Activated T-cell treated with anti-CD3 and anti-CD28 coated beads, Interleukin-2, amount 50 U/mL, for 1 hour (primary cell): ENCODE measurements around the gene ARHGEF7.
A peak's percentile ranks its signal among the peaks of the same experiment; 100 is the strongest.

Experiments used
- DNase-seq: peaks from one replicate; pipeline ENCODE4 v3.0.0-alpha.2; 2020

The ARHGEF7 gene

DNA sequence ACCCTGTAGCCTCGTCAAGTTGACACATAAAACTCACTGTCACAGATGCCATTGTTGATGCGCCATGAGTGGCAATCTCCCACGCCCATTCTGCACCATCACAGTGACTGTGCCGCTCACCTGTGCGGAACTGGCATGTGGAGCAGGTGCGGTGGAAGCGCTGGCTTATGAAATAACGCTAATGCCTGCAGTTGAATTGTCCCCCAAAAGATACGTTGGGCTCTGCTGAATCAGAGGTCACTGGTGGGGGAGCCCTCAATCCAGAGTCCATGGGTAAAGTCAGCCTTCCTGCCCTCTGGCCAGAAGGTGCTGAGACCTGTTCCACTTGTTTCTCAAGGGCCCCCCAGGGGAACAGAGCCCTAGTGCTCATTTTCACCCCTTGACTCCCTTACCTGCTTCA, 2.9 kb upstream of the ARHGEF7 start:
- DNase-seq: no peak

DNA sequence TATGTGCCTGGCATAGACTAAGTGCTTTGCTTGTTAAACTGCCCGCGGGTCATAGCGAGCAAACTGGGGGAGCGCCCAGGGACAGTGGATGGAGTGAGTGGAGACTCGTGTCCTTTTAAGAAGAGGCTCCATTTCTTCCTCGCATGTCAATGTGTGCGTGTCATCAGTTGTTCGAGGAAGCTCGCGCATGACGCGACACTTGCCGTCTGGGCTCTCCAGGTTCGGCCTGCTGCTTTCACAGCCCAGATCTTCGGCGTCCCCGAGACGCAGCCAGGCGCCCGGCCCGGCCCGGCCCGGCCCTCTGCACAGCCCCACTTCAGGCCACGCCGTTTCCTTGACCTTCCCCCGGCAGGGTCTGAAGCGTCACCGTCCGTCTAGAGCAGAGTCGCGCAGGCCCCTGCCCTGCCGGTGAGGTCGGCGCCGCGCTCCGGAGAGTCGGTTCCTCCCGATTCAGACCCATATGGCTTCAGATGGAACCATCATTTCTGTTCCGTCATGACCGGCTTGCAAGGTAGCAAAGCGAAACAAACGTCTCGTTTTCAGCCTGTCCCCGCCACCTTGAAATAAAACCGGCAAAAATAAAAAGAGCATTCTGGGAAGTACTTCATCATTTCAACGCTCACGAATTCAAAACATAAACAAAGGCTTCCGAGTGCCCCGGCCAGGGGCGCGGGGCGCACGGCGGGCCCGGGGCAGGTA, 599 bp upstream of the ARHGEF7 start:
- DNase-seq: peak; percentile 38

DNA sequence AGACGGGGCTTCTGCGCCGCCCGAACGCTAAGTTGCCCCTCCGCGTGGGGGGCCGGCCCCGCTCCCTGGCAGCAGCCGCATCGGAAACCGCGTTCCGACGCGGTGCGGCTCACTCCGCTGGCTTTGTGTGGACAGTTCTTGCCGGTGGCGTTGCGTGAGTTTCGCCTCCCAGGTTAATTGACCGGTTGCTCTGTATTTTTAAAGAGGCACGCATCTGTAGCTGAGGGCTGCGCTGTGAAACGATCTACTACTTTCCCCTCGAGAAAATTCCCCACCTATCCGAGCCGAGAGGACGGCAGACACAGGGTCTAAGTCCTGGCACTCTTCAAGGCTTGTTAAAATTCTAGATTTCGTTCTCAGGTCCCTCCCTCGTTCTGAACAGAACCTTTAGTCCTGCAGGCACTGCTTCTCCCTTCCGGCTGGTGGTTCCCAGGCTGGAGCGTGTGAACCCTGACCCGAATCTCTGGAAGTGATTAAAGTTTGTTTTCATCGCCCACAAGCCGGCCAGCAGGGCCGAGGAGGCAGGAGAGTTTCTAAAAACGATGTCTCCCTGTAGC, 933 bp downstream of the ARHGEF7 start:
- no peak for DNase-seq

DNA sequence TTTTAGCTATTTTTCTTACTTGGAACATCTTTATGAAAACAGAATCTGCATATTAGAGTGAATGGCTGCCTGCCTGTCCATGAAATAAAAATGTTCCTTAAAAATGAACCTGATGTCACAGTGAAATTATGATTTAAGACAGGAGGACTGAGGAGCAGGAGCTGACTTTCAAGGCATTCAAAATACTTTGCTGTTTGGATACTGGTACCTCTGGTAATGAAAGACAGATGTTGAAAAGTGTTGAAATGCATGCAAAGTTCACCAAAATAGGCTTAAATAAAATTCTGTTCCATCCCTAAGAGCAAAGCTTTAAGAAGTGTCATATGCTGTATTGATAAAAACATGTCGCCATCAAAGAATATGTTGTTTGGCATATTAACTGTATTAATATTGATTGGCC, 1.7 kb downstream of the ARHGEF7 start:
- no peak for DNase-seq

DNA sequence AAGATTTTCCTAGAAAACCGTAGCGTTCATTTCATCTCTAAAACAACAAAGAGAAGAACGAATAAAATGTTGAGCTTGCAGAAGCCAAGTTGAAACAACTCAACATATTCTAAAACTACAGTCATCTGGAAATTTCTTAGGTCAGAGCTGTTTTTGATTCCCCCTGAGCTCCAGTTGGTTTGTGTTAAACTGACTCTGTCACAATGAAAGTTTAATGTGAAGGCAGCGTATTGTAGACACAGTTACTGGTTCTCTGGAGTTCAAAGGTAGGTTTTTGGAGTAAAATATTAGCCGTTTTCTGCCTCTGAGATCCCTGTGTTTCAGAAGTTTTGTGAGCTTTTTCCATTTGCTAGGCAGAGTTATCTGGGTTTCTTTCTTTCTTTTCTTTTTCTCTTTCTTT, 2.2 kb downstream of the ARHGEF7 start:
- no peak for DNase-seq

DNA sequence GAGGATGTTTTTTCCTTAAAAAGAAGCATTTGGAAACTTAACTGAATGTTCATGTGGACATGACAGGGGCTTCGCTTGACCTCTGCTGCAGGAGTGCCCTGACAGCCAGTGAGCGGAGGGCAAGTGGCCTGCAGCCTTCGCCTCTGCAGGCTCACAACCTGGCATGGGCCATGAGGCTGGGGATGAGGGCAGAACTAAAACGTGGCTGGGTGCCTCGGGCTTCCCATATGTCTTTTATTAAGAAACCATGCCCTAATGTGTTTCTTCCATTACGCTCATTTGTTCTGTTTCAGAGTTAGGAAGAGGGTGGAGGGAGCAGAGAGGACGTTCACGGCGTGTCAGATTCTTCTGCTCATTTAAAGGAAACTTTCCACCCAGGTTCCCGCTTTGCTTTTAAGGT, 2.9 kb downstream of the ARHGEF7 start:
- no peak for DNase-seq

DNA sequence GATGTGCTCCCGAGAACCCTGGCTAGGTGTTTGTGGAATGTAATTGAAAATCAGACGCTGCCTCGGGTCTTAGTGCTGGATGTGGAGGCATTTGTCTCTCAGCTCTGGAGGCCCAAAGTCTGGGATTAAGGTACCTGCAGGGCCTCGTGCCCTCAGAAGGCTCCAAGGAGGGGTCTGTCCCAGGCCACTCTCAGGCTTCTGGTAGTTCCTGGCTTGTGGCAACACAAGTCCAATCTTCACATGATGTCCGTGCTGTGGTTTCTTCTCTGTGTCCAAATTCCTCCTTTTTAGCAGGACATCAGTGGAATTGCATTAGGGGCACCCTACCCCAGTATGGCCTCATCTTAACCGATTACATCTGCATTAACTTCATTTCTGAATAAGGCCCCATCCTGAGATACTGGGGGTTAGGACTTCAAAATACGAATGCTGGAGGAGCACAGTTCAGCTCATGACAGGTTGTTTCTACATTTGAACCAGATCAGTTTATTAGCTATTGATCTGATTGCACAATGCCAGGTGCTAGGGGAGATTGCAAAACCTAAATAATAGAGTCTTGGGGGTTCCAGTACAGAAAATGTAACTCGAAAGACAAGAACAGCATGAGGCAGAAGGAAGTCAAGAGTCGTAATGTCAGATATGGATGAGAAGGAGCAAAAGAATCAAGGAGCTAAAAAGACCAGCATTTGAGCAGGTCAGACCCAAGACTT, 3.9 kb downstream of the ARHGEF7 start:
- no peak for DNase-seq

DNA sequence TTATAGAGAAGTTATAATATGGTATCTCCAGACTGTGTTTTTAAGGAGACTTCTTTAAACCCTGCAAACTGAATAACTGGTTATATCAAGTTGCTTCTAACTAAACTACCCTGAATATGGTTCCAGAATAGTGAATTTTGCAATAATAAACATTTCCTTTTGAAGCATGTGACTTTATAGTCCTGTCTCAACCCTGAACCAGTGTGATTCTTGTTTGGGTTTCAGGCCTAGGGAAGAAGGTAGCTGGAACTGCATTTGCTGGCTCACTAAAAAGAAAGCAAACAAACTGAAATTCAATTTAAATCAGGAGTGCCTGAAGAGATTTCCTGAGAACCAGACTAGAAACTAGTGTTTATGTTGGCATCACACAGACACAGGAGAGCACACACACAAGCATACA, 4.9 kb downstream of the ARHGEF7 start:
- no peak for DNase-seq

DNA sequence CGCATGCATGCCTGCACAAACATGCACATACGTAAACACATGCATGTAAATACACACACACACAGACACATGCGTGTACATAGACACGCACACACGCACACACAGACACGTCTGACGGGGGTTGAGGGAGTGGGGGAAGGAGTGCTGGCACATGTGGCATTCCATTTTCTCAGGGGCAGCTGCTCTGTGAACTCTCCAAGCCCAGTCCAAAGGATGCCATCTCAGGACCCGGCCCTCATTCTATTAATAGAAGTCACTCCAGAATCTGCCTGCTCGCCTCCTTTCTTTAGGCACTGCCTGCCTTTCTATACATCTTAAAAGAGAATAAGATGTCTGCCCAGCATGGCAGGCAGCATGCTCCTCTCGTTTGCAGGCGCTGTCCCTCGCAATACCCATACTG, 5.3 kb downstream of the ARHGEF7 start:
- DNase-seq: no peak

DNA sequence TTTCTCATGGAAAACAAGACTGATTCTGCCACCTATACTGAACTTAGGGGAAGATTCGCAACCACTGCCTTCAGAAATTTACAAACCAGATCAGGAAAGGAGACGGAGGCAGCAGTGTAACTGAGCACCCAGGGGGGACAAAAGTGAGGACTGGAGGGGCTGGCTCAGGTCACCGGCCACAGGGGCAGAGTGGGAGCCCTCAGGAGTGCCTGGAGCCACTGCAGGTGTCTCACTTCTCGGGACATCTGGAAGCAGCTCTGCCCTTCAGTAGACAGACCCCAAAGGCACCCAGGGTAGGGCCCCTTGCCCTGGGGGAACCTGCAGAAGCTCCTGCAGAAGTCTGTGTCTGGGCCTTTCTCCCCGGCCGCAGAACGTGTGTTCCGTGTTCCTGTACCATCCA, 5.8 kb downstream of the ARHGEF7 start:
- no peak for DNase-seq

DNA sequence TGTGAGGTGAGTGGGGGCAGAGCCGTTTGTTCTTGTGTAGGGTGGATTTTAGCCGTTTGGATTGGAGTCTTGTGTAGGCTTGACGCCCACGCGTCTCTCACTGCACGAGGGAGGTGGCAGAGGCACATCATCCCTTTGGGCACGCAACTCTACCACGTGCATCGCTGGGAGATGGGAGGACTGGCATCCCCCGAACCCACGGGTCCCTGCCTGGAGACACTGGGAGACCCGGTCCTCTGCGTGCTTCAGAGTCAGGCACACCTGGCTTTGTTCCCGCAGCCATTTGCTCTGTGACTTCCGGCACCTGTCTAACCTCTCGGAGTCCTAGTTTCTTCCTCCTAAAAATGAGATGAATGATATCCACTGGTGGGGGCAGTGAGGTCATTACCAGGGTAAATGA, 6.4 kb downstream of the ARHGEF7 start:
- no peak for DNase-seq

DNA sequence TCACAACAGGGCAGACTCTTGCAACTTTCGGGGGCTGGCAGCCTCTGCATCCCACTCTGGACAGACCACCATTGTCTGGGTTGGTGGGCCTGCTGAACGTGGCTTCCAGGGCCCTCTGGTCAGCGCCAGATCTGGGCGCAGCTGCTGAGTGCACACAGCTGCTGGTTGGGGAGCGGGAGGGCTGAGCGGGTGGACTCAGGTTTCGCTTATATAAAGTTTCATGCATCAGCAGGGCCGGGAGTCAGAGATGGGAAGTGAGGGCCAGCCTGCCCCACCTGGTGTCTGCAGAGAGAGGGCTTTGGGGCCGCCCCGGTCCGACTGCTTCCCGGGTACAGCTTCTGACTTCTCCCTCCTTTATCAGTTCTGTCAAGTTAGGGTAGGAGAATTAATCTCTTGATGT, 6.9 kb downstream of the ARHGEF7 start:
- no peak for DNase-seq

DNA sequence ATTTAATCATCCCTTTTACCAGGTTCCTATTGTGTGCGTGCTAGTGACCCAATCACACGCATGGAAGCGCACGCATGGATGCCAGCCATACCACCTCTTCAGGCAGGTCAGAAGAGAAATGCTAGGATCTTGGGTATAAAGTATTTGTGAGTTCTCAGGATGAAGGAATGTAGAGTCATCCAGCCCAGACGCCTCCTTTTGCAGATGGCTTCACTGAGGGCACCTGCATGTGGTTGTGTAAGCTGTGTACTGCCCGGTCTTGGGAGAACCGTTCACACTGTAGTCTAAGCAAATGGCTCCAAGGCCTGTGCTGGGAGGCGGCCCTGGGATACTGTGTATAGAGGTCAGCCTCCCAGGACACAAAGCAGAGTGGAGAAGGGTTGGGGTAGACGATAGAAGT, 7.5 kb downstream of the ARHGEF7 start:
- DNase-seq: no peak

DNA sequence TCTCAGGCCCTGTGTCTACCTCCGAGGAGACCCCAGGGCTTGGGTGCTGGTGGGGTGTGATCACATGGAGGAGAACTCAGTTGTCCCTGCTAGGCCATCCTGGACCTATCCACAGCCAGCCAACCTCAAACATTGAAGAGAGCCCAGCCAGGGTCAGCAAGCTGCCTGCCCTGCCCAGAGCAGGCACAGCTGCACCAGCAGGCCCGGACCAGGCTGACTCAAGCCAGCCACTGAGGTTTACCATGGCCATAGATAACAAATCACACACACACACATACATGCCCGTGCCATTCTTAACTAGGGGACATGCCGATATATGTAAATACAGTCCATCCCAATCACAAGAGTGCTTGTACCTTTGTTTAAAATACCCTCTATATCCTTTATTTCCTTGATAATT, 8.1 kb downstream of the ARHGEF7 start:
- no peak for DNase-seq

DNA sequence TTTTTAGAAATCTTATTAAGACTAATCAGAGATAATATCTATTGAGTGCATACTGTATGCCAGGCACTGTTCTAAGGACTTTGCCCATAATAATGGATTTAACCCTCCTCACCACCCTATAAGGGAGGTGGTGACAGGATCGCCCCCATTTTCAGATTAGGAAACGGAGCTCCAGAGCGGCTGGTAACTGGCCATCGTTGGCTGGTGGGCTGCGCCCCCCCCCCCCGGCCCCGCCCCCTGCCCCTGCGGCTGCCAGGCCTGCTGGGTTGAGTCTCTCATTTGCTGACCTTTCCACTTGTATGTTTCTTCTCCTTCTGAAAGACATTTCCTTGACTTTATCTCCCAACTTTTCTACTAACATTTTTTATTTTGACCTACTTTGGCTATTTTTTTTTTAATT, 8.5 kb downstream of the ARHGEF7 start:
- DNase-seq: no peak

DNA sequence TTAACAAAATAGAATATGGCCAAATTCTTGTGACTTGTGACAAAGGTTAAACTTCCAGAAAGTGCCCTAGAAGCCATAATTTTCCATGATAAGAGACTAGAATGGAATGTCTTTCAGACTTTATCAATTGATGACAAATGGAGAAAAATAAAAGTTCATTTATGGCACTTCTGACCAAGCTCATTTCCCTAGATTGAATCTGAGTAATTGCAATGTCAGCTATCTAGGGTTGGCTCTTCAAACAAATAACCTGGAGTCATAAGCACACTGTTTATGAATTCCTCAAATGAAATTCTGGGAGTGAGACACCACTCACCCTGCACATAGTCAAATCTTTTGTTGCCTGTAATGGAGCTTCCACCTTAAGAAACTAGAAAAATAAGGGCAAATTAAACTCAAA, 11.4 kb downstream of the ARHGEF7 start:
- DNase-seq: no peak

DNA sequence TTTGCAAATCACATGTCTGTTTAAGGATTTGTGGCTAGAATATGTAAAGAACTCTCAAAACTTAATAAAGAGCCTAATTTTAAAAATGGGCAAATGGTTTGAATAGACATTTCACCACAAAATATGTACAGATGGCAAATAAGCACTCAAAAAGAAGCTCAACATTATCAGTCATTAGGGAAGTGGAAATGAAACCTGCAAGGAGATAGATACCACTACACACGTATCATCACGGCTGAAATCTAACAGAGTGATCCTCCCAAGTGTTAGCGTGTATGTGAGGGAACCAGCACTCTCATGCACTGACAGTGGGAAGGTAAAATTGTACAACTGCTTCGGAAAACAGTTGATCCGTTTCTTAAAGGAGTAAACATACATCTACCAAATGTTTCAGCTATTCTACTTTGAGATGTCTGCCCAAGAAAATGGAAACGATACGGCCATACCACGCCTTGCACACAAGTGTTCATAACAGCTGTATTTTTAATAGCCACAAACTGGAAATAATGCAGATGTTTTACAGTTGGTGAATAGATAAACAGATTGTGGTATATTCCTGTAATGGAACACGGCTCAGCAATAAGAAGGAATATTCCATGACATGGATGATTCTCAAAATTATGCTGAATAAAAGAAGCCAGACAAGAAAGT, 14.5 kb downstream of the ARHGEF7 start:
- DNase-seq: no peak

DNA sequence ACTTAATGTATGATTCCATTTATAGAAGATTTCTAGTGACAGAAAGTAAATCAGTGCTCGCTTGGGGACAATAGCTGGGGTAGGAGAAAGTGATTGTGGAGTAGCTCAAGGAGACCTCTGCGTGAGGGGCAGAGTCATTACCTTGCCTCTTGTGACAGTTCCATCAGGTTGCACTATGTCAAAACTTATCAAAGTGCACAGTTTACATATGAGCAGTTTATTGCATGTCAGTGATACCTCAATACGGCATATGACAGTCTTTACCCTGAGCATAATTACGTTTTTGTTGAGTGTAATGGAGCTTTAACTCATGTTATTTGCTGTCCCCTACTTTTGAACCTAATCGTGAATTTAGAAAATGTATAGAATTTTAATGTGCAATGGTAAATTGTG, 15.0 kb downstream of the ARHGEF7 start:
- DNase-seq: no peak

DNA sequence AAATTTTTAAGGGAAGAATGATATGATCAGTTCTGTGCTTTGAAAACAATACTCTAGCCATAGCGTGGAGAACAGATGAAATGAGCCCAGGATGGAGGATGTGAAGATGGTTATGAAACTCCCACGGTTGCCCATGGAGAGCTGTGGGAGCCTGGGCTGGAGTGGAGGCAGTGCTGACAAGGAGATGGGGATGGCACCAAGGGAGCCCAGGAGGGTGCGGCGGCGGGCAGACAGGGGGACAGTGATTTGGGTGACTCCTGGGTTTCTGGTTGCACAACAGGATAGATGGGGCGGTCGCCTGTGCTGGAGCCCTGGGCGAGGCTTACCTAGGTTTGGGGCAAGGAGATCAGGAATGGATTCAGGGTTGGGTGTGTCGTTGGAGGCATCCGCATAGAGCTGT, 15.9 kb downstream of the ARHGEF7 start:
- DNase-seq: no peak

DNA sequence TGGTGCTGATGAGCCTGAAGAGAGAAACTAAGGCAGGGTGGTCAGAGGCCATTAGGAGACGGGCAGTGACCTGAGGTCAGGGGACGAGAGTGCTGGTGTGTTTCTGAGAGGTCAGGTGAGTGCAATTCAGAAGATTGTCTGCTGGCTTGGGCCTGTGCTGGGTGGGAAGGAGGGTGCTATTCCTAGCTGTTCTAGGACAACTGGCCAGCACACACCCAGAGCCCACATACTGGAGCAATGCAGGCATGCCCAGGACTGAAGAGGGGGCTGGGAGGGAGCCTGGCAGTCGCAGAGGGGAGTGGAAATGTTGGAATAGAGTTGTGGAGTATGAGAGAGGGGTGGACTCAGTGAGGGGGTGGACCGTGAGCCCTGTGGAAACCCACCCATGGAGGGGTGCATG, 16.5 kb downstream of the ARHGEF7 start:
- no peak for DNase-seq

DNA sequence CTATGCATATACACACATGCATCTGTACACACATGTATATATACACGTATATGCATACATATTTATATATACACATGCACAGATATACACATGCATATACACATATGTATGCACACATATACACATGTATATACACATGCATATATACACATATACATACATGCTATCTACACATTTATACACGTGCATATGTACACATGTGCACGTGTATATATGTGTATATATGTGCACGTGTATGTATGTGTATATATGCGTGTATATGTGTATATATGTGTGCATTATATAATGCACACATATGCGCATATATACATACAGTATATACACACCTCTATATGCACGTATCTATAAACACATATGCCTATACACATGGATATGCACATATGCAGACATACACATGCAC, 17.8 kb downstream of the ARHGEF7 start:
- DNase-seq: no peak

DNA sequence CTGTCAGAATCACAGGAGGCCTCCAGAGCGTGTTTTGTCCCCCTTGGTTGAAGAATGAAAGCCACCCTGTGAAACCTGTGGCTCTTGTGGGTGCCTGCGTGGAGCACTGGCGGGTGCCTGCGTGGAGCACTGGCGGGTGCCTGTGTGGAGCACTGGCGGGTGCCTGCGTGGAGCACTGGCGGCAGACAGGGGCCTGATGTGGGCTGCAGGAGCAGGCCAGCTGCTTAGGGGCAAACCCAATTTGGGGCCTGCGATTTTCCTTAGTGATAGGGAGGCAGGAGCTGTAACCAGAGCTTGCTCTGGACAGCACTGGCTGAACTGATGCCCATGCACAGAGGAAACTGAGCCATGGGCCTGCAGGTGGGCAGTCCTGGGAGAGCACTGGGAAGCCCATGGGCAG, 24.3 kb downstream of the ARHGEF7 start:
- DNase-seq: no peak

DNA sequence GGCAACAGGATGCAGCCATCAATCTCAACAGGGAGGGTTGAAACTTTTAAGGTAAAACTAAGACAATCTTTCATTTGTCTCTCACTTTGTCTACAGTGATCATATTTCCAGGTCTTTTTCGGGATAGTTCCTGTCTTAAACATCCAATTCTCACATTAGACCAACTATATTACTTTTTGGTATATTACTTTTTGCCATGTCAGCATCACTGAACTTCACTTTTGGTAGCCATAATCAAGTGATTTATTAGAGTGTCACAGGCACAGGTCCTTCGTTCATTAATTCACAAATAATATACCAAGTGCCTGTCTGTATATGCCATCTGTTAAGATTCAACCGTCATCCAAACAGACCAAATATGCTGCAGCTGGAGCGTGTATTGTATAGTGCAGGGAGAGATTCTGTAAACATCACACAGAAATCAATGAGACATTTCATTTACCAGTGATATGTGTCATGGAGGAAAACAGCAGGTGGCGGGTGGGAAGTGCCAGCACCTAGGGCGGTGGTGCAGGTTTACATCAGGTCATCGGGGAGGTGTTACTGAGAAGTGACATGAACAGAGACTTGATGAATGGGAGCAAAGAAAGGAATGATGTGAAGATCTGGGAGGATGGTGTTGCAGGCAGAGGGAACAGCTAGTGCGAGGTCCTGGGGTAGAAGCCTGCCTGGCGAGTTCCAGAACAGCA, 24.9 kb downstream of the ARHGEF7 start:
- no peak for DNase-seq
